GM21529 (cell line): ENCODE results near the gene ACADM.
"Not testable (repeated sequence)": the region's sequence is repeated elsewhere in the genome, so short reads cannot be mapped to it uniquely, and the experiment has no call there.

ENCODE experiments used
- ATAC-seq: cut with Tn5 transposase; IDR thresholded peaks from one replicate; pipeline ENCODE4 v1.9.1; 2021; ENCODE audit not compliant: unreplicated experiment

Gene ACADM

DNA sequence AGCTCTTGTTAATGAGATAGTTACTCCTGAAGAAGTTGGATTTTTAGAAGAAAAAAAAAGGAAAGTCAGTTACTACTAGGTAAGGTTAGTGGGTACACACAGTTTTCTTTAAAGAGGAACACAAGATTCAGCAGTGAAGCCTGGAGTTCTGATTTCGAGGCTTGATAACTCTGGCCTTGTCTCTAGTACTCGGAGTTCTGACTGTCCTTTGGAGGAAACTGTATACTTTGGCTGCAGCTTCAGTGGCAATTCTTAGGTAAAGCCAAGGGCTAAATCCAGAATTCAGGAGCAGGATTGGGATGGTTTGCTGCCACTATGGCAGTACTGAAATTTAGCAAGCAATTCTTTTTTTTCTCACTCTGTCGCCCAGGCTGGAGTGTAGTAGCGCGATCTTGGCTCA lies 9.2 kb downstream of the ACADM start:
- no peak for ATAC-seq

DNA sequence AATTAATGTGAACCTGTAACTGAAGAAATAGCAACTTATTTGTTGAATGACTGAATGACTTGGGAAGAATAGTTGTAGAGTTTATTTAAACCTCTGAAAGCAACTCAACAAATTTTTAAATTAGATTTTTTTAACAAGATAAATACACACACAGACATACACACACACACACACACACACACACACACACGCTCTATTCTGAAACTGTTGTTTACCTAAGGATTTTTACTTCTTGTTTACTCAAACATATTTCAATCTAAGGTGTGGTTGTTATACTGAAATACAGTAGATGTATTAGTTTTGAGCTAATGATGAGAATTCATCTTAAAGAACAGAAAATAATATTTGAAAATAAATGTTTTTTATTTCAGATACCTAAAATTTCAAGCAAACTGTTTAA lies 11.5 kb downstream of the ACADM start:
- no peak for ATAC-seq

- no peak for ATAC-seq
Observed at GRCh38 chr1:75742047-75742625, 17.6 kb downstream of the ACADM start.

DNA sequence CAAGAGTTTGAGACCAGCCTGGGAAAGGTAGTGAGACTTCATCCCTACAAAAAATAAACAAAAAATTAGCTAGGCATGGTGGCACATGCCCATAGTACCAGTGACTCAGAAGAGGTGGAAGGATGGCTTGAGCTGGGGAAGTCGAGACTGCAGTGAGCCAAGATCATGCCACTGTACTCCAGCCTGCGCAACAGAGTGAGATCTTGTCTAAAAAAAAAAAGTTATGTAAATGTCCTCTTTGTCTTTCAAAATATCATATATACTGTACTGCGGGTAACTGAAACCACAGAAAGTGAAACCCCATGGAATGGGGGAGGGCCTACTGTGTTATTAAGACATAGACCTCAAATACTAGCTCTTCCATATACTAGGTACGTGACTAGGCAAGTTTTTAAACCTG lies 20.8 kb downstream of the ACADM start:
- peak; percentile 78 for ATAC-seq

GRCh38 chr1:75757210-75757609 lies 32.7 kb downstream of the ACADM start:
- not testable (repeated sequence) for ATAC-seq

DNA sequence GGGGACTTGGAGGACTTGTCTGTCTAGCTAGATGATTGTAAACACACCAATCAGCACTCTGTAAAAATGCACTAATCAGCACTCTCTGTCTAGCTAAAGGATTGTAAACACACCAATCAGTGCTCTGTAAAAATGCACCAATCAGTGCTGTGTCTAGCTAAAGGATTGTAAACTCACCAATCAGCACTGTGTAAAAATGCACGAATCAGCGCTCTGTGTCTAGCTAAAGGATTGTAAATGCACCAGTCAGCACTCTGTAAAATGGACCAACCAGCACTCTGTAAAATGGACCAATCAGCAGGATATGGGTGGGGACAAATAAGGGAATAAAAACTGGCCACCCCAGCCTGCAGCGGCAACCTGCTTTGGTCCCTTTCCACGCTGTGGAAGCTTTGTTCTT lies 34.0 kb downstream of the ACADM start:
- not testable (repeated sequence) for ATAC-seq

- ATAC-seq: no peak
Observed at GRCh38 chr1:75764057-75764655, 39.6 kb downstream of the ACADM start.

DNA sequence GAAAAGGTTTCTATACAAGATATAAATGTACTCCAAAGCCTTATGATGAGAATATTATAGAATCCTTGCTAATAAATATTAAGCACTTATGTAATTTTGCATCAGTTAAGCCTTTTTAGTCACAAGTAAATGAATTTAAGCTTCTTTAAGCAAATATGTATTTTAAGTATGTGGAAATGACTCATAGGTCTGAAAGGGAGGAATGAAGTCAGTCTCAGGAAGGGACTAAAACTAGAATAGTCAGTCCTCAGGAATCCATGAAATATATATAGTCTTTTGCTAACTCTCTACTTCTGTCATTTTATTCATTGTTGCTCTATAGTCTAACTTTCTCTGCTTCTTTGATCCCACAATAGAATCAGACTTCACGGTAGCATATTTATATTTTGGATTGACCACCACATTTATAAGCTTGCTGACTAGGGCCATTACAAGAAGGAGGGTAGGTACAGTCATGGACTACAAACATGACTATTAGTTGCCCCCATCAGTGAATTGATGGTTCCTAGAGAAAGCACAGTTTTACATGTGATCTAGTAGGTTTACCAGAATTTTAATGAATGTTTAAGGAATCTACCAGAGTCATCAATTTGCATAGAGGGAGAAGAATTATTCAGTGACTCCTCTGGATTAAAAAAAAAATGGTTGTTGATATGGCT lies 41.3 kb downstream of the ACADM start:
- ATAC-seq: no peak

- ATAC-seq: no peak
Observed at GRCh38 chr1:75768016-75768415, 43.5 kb downstream of the ACADM start.

GRCh38 chr1:75770761-75771160 lies 46.3 kb downstream of the ACADM start:
- no peak for ATAC-seq

- no peak for ATAC-seq
Observed at GRCh38 chr1:75771978-75772377, 47.5 kb downstream of the ACADM start.

- ATAC-seq: not testable (repeated sequence)
Observed at GRCh38 chr1:75777812-75778211, 53.3 kb downstream of the ACADM start.

DNA sequence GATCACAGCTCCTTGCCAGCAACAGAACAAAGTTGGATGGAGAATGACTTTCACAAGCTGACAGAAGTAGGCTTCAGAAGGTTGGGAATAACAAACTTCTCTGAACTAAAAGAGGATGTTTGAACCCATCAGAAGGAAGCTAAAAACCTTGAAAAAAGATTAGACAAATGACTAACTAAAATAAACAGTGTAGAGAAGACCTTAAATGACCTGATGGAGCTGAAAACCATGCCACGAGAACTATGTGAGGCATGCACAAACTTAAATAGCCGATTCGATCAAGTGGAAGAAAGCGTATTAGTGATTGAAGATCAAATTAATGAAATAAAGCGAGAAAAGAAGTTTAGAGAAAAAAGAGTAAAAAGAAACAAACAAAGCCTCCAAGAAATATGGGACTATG lies 54.2 kb downstream of the ACADM start:
- not testable (repeated sequence) for ATAC-seq

- not testable (repeated sequence) for ATAC-seq
Observed at GRCh38 chr1:75780183-75780582, 55.7 kb downstream of the ACADM start.

- ATAC-seq: not testable (repeated sequence)
Observed at GRCh38 chr1:75783920-75784319, 59.4 kb downstream of the ACADM start.

GRCh38 chr1:75785320-75785982 lies 60.9 kb downstream of the ACADM start:
- ATAC-seq: peak; percentile 22

DNA sequence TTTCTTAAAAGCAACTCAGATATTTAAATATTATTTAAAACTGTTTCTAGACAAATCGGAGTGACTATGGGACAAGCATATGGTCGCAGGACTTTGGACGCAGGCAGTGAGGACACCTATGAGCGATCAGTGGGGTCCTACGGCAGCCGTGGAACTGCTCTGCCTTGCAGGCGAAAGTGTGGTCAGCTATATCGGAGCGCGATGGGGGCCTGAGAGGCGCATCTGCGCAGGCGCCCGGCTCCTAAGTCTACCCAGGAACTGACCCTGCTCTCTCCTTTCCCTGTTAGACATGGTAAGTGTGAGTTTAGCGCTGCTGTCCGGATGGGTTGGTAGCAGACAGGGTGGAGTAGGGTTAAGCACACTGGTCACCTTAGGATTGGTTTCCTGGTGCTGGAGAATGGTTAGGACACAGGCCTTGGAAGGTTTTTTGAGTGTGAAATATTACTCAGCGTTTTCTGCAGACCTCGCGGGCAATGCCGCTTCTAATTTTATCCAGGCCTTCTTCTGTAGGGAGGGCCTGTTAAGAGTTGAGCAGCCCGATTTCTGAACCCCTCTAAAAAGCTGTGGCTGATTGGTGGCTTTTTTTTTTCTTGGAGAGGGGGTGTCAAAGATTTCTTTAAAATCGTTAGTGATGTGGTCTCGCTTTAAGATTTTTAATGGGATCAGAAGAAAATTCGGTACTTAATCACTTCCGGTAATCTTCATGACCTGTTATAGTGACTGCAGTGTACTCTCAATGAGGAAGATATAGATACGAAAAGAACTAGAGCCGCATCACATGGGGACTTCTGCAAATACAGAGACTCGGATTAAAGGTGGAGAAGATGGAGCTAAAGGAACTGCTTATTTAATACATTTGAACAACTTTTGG lies 61.7 kb downstream of the ACADM start, which contains the start of gene RABGGTB:
Gene RABGGTB (plus strand): TSS at position 274 of the 871 bp plus-strand sequence. CDS start 16 bp downstream, at position 290.
- ATAC-seq: peak; percentile 68

- ATAC-seq: no peak
Observed at GRCh38 chr1:75786901-75787493, 62.5 kb downstream of the ACADM start.

- no peak for ATAC-seq
Observed at GRCh38 chr1:75787524-75787923, 63.0 kb downstream of the ACADM start.

DNA sequence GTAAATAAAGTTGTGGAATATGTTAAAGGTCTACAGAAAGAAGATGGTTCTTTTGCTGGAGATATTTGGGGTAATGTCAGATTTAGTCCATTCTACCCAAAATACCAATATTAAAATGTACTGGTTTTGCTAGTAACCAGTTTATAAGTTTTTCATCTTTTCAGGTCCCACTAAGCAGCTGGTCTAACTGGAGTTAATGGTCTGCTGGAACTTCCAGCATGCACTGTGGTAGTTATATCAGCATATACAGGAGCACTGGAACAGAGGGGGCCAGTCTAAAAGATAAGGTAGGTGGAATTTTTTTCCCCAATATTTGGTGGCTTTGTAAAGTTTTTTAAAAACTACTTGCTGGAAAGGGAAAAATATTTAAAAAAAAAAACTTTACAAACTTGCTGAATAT lies 65.5 kb downstream of the ACADM start:
- no peak for ATAC-seq
